Activated CD4-positive, alpha-beta T cell treated with anti-CD3 and anti-CD28 coated beads for 48 hours (primary cell): ENCODE results near the gene DENND2C.

ENCODE experiments used
- DNase-seq: peaks from one replicate; pipeline ENCODE4 v3.0.0-alpha.2; 2020

DENND2C gene

DNA sequence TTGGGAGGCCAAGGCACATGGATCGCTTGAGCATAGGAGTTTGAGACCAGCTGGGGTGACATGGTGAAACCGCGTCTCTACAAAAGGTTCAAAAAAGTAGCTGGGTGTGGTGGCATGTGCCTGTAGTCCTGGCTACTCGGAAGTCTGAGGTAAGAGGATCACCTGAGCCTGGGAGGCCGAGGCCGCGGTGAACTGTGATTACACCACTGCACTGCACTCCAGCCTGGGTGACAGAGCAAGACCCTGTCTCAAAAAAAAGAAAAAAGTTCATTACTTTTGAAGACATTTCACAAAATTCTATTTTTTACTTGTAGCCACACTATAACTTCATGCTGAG, 2.1 kb upstream of the DENND2C start:
- no peak for DNase-seq

DNA sequence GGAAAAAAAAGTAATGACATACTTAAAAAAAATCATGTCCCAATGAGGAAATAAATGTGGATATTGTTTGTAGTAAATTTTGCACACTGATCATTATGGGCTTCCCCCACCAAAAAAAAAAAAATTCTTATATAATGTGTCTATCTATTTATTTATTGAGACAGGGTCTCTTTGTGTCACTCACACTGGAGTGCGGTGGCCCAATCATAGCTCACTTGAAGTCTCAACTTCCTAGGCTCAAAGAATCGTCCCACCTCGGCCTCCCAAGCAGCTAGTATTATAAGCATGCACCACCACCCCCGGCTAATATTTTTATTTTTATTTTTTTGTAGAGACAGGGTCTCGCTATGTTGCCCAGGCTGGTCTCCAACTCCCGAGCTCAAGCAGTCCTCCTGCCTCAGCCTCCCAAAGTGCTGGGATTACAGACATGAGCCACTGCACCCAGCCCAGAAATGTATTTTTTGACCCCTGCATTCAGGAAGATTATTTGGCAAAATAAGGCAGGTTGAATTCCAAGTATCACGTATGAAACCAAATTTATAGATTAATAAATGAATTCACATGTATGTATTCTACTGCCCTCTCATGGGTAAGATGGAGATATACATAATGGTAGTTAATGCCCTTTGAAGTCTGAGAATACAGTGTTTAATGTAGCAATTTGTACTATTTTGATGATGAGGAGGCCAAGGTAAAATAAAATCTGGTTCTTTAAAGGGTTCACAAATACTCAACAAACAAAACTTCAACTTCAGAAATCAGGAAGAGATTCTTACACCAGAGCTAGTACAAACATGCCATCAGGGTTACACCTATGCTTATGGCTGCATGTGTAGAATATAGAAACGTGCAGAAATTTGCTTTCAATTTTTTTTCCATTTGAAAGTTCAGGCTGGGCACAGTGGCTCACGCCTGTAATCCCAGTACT, 1.4 kb upstream of the DENND2C start:
- no peak for DNase-seq

GRCh38 chr1:114670083-114671010, 498 bp upstream of the DENND2C start:
- DNase-seq = peak; percentile 88

- no peak for DNase-seq
Measured at GRCh38 chr1:114668784-114669561, 876 bp downstream of the DENND2C start.

- DNase-seq = no peak
Measured at GRCh38 chr1:114668373-114668772, 1.5 kb downstream of the DENND2C start.

DNA sequence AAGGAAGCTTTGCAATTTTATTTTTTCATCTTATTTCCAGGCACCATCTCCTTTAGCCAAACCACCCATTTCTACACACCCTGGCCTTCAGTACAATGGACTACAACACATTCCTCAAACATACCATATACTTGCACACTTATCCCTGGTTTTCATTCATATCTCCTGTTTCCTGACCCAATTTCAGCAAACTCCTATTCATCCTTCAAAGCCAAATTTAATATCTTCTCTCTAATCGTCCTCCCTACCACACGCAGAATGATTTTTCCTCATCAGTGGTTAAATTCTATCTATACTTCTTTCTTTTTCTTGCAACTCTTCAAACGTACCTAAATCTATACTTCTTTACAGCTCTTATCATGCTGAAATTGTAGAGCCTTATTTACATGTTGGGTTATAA, 2.9 kb downstream of the DENND2C start:
- no peak for DNase-seq

DNA sequence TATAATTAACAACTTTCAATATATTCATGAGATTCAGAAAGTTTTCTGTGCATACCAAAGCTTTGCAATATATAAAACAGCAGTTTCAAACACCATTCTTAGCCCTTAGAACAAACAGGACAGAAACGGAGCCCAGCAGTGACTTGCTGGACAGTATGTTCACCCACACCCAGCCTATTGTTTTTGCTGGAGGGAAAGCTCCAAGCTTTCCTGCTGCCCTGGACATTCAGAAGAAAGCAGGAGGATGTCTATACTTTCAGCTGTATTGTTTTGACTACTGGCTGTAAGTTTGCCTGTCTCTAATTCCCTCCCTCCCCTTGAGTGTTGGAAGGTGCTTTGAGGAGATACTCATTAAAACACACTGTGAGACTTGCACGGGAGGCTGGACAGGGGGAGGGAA, 9.6 kb downstream of the DENND2C start:
- no peak for DNase-seq

GRCh38 chr1:114651893-114652292, 18.0 kb downstream of the DENND2C start:
- no peak for DNase-seq

GRCh38 chr1:114648503-114648902, 21.3 kb downstream of the DENND2C start:
- DNase-seq = no peak

DNA sequence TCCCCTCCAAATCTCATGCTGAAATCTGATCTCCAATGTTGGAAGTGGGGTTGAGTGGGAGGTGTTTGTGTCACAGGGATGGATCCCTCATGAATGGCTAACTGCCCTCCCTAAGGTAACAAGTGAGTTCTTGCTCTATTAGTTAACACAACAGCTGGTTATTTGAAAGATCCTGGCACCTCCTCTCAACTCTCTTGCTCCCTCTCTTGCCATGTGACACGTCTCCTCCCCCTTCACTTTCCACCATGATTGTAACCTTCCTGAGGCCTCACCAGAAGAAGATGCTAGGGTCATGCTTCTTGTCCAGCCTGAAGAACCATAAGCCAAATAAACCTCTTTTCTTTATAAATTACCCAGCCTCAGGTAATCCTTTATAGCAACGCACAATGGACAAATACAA, 28.5 kb downstream of the DENND2C start:
- no peak for DNase-seq

DNA sequence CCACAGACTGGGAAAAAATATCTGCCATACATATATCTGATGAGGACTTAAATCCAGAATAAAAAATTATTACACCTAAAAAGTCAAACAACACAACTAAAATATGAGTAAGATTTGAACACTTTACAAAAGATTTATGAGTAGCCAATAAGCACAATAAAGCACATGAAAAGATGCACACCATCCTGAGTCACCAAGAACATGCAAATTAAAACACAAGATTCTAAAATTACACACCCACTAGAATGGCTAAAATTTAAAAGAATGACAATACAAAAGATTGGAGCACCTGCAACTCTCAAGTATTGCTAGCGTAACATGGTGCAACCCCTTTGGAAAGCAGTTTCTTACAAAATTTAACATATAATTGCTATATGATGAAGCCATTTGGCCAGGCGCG, 30.9 kb downstream of the DENND2C start:
- DNase-seq = no peak

GRCh38 chr1:114632427-114632826, 37.4 kb downstream of the DENND2C start:
- DNase-seq = no peak

DNA sequence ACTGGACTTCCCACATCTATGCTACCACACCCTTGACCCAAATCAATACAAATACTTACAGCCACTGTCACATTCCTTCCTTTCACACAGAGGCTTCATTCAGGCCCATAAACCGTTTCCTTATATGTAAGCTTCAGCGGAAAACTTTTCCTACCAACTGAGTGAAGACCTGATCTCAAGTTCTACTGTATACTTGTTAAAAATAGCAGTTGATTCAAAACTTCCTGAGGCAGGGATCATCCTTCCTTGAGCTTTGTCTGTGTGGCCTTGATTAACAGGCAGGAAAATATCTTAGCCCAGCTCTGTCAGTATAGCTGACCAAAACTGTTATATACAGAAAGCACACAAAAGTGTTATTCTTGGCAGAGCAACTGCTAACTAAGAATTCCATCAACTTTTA, 42.7 kb downstream of the DENND2C start:
- no peak for DNase-seq

- no peak for DNase-seq
Measured at GRCh38 chr1:114623364-114623763, 46.5 kb downstream of the DENND2C start.

DNA sequence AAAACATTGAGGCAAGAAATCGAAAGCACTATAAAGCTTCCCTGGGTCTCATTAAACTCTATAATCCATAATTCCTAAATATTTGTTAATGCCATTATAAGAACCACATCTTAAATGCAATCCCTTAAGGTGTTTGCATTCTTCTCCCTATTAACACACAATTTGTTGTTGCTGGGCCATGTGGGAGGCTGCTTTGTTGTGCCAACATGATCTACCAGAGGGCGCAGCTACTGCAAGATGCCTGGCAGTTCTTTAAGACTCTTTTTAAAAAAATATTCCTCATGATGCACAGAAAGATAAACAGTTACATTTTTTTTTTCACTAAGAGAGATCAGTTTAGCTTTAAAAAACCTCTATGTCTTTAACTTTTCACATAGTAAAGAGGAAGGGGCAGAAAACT, 49.4 kb downstream of the DENND2C start:
- DNase-seq = no peak

- no peak for DNase-seq
Measured at GRCh38 chr1:114618606-114619005, 51.2 kb downstream of the DENND2C start.

DNA sequence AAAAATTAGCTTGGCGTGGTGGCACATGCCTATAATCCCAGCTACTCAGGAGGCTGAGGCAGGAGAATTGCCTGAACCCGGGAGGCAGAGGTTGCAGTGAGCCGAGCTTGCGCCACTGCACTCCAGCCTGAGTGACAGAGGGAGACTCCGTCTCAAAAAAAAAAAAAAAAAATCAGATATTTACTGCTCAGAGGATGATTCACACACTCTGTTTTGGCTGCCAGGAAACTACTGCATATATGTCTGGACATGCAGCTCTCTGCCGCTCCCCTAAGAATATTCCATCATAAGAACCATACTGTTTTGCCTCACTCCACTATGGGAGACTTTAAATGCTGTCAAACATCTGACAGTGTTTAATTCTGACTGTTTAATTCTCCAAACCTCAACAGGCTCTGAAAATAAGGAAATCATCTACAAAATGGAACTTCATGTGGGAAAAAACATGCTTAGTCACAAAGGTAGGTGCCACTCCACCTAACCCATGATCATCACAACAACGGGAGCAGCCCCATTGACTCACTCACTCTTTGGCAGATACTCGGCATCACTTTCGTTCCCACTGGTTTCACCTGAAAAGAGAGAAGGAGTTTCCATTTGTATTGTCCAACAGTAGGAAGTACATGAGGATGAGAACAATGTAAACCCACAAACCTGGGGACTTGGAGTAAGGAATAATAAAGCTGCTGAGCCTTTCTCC, 59.2 kb downstream of the DENND2C start:
- DNase-seq = no peak

DNA sequence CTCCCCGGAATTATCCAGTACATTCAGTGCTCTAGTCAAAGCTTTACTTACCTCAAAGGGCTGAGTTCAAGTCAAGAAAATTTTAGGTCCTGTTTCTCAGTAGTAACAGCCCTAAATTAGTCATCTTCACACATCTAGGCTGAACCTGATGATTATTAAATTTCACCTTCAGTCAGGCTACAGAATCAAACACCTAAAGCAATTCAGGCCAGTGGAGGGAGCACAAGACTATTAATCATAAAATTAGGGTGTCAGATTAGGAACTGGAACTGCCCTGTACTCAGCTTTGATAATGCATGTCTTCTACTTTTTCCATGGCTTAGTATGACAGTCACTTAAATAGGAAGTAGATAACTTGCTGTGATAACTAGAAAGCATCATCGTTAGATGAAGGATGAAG, 60.0 kb downstream of the DENND2C start:
- DNase-seq = no peak

DNA sequence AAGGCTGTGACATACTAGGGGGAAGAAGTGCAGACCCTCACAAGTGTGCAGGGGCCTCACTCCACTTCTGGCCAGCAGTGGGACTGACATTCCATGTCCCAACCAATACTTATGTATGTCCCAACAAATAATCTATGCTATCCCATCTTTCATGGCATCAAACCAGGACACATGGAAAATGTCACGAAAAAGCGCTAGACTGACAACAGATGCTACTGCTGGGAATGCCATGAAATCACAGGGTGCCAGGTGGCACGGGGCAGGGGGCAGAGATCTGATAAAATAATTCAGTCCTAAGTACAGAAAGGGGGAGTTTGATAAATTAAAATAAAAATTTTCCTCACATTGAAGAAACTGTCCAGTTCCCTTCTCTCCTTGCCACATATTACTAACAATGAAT, 60.8 kb downstream of the DENND2C start:
- no peak for DNase-seq

DNA sequence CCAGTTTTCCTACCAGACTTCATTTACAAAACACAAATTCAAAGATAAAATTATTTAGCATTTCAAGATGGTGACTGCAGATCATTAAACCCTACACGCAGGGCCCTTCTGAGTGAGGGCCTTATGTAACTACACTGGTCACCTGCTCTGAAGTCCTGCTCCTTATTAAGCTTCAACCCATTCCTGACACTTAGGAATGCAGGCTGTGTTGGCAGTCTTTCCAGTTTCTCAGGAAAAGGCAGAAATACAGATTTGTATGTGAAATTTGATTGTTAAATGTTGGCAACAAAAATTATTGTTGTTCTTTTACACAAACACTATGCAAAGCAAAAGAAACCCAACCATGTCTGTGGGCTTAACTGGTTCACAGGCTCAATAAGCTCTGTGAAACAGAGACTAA, 62.6 kb downstream of the DENND2C start:
- no peak for DNase-seq

DNA sequence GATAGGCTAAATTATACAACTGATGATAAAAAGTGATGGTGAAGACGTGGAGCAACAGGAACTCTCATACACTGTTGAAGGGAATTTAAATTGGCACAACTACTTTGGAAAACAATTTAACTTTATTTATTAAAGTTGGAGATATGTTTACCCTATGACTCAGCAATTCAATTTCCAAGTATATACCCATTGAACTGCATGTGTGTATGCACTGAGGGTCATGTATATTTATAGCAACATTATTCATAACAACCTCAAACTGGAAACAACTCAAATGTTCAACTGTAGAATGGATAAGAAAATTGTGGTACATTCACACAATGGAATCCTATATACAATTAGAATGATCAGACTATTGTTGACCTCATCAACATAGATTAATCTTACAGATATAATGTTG, 71.9 kb downstream of the DENND2C start:
- DNase-seq = no peak

DNA sequence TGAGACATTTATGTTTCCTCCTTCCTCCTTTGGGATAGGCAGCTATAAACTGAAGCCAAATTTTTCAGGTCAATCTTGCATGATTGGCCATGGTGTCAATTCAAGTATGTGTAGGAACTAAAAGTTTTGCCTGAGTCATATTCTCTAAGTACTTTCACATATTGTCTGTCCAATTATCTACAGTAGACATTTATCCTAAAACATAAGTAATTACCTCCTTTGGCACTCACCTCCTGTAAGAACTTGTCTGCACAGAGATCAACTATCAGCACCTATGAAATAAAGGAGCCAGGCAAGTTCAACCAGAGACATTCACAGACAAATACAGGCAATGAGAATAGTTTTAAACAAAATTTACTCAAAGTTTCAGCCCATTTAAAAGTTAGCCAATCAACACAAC, 74.2 kb downstream of the DENND2C start:
- no peak for DNase-seq

DNA sequence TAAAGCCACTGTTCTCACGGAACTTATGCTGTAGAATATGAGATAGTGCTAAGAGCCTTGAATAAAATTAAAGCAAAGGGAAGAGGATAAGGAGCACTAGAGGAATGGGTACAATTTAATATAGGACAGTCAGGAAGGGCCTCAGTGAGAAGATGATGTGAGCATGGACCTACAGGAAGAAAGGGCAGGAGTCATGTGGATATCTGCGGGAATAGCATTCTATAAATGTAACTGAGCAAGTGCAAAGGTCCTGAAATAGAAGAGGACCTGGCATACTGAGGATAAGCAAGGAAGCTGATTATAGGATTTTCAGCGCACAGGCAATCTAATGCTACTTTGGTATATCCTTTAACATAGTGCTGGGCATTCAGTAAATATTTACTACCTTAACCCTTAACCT, 75.8 kb downstream of the DENND2C start:
- DNase-seq = no peak
